ENCODE data around the gene LAMA2.

DNA sequence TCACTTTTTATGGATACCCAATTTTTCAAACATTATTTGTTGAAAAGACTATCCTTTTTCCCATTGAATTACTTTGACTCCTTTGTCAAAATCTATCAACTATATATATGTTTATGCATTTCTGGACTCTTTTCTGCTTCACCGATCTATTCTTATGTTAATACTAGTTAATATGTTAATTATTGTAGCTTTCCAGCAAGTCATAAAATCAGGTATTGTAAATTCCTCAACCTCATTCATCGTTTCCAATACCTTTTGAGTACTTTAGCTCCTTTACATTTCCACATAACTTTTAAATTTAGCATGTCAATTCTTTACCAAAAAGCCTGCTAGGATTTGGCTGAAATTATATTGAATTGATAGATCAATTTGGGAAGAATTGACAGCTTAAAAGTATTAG, 419.7 kb downstream of the LAMA2 start:
- TF ChIP-seq, protein P1, sequence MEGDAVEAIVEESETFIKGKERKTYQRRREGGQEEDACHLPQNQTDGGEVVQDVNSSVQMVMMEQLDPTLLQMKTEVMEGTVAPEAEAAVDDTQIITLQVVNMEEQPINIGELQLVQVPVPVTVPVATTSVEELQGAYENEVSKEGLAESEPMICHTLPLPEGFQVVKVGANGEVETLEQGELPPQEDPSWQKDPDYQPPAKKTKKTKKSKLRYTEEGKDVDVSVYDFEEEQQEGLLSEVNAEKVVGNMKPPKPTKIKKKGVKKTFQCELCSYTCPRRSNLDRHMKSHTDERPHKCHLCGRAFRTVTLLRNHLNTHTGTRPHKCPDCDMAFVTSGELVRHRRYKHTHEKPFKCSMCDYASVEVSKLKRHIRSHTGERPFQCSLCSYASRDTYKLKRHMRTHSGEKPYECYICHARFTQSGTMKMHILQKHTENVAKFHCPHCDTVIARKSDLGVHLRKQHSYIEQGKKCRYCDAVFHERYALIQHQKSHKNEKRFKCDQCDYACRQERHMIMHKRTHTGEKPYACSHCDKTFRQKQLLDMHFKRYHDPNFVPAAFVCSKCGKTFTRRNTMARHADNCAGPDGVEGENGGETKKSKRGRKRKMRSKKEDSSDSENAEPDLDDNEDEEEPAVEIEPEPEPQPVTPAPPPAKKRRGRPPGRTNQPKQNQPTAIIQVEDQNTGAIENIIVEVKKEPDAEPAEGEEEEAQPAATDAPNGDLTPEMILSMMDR (IDR thresholded peaks at IDR 0.05; ENCODE audit: poor library complexity), result no peak
- TF ChIP-seq EZH2phosphoT487 (IDR thresholded peaks at IDR 0.05; ENCODE audit: low read depth, severe bottlenecking, unreplicated experiment), result no peak
